Mucosa of gallbladder (tissue), 1 donor: ENCODE measurements around the gene PGPEP1. TPM values are rescaled to one million over a fixed set of nuclear protein-coding genes. Genes with fewer than 3 reads are reported as not detected.
"Not testable (repeated sequence)": the region's sequence is repeated elsewhere in the genome, so short reads cannot be mapped to it uniquely, and the experiment has no call there.

ENCODE experiments used
- DNase-seq: peaks from one replicate; pipeline ENCODE4 v3.0.0-alpha.2; 2020; ENCODE audit warnings: low spot score
- total RNA-seq: library from RNA; stranded (reverse); gene quantifications from one replicate; pipeline ENCODE4 v1.2.1, GENCODE V29; 2021
- donor health status: DM: no; HTN: no; CAD: no.

PGPEP1 gene
- total RNA-seq, 1 donor from 2014 or later = 56.6 TPM

GRCh38 chr19:18390065-18390907, 49.9 kb downstream of the PGPEP1 start:
- no peak for DNase-seq

- DNase-seq = no peak
Measured at GRCh38 chr19:18391509-18392075, 51.2 kb downstream of the PGPEP1 start.

- DNase-seq = peak; percentile 73
Measured at GRCh38 chr19:18392417-18392816, 52.0 kb downstream of the PGPEP1 start.

- DNase-seq = no peak
Measured at GRCh38 chr19:18392926-18393325, 52.5 kb downstream of the PGPEP1 start.

GRCh38 chr19:18393836-18394235, 53.4 kb downstream of the PGPEP1 start:
- no peak for DNase-seq

GRCh38 chr19:18396471-18397241, 56.3 kb downstream of the PGPEP1 start:
- no peak for DNase-seq

- DNase-seq = no peak
Measured at GRCh38 chr19:18397242-18398202, 57.1 kb downstream of the PGPEP1 start, which contains the start of gene LRRC25. LRRC25 (minus strand) TSS chr19:18397622; CDS start chr19:18396963, 659 bp downstream.

GRCh38 chr19:18399008-18399407, 58.6 kb downstream of the PGPEP1 start:
- peak; percentile 90 for DNase-seq

GRCh38 chr19:18401580-18402112, 61.2 kb downstream of the PGPEP1 start:
- peak; percentile 84 for DNase-seq

GRCh38 chr19:18402455-18403248, 62.3 kb downstream of the PGPEP1 start:
- peak; percentile 77 for DNase-seq

- not testable (repeated sequence) for DNase-seq
Measured at GRCh38 chr19:18405754-18406153, 65.4 kb downstream of the PGPEP1 start.

GRCh38 chr19:18406749-18407148, 66.4 kb downstream of the PGPEP1 start:
- DNase-seq = no peak

GRCh38 chr19:18408053-18408476, 67.7 kb downstream of the PGPEP1 start:
- DNase-seq = no peak

GRCh38 chr19:18412610-18413239, 72.3 kb downstream of the PGPEP1 start:
- no peak for DNase-seq

- DNase-seq = no peak
Measured at GRCh38 chr19:18414504-18415177, 74.2 kb downstream of the PGPEP1 start.

GRCh38 chr19:18415178-18415867, 74.9 kb downstream of the PGPEP1 start:
- peak; percentile 66 for DNase-seq

- DNase-seq = peak; percentile 85
Measured at GRCh38 chr19:18416778-18417249, 76.4 kb downstream of the PGPEP1 start.
